ENCODE data around the gene SNX12. TPM values are rescaled to one million over a fixed set of nuclear protein-coding genes. Genes with fewer than 3 reads are reported as not detected.
"Not testable (repeated sequence)": the region's sequence is repeated elsewhere in the genome, so short reads cannot be mapped to it uniquely, and the experiment has no call there.

The SNX12 gene
- total RNA-seq, 1 donor from 2014 or later = 80.9 TPM

DNA sequence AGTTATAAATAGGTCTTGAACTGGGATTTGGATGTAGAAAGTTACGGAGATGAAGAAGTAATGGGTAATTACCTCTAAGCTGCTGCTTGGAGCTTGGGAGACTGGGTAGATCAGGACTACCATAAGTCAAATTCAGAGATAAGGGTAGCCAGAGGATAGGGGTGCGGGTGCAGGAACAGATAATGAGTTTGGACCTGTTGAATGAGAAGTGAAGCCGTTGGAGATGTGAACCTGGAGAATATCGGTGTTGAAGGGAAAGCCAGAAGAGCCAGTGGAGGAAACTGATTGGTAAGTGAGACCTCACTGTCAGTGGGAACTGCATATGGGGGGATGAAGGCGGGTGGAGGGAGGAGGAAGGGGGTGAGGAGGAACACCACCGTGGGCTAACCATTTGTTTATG, 26.9 kb upstream of the SNX12 start:
- no peak for DNase-seq (ENCODE audit: low read depth)

DNA sequence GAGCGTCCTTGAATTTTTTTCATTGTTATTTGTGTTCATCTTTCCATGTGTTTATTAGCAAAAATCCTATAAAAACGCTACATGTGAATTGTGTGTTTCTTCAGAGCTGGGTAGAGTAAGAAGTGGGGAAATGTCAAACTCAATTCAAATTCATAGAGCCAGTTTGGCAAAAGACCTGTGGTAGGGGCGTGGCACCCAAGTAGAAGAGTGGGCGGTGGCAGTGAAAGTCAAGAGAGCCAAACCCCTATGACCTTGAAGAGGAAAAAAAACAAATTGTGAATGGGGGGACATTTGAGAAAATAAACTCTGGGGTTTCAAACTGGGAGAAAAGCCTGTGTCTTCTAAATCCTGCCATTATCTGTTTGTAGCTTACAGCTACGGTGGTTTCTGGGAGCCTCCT, 23.1 kb upstream of the SNX12 start:
- DNase-seq (ENCODE audit: low read depth) = no peak

DNA sequence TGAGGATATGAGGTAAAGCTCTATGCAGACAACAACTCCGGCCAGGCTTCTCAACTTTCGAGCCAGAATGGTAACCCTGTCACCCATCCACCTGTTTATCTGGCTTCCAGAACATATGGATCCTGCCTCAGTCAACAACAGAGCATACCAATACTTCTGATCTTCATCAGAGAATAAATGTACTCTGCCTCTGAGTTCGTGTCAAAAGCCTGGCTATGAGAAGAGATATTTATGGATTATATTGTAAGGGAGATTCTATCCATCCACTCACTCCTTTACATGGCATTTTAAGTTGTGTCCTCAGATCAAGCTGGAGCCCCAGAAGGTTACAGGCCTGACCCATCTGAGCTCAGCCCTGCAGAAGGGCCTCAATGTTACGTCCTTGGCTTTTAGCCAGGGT, 17.8 kb upstream of the SNX12 start:
- no peak for DNase-seq (ENCODE audit: low read depth)

DNA sequence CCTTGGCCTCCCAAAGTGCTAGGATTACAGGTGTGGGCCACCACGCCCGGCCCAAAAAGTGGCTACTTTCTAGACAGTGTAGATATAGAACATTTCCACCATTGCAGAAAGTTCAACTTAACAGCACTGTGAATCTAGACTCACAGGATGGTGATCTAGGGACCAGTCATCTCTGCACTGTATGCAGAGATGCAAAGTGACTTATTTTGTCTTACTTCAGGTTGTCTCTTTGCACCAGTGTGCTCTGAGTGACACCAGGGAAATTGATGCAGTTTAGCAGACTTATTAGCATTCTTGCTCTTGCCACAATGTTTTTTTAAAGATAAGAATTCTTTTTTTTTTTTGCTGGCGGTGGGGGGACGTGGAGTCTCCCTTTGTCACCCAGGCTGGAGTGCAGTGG, 14.7 kb upstream of the SNX12 start:
- no peak for DNase-seq (ENCODE audit: low read depth)

DNA sequence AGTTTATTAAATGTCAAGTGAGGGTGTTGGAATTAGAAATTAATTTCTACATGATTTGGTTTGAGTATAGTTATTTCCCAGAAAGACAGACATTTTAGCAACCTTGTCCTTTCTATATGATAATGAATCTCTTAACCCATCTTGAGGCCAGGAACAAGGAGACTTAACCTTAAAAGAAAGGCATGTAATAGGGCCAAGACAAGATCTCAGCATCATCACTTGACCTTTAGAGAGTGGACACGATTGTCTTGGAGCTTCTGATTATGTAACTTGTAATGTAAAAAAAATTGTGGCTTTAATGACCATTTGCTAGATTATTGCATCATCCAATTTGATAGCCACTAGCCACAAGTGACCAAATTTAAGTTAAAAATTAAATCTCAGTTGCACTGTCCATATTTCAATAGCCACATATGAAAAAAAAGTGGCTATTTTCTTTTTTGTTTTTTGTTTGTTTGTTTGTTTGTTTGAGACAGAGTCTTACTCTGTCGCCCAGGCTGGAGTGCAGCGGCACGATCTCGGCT, 14.1 kb upstream of the SNX12 start:
- DNase-seq (ENCODE audit: low read depth) = no peak

DNA sequence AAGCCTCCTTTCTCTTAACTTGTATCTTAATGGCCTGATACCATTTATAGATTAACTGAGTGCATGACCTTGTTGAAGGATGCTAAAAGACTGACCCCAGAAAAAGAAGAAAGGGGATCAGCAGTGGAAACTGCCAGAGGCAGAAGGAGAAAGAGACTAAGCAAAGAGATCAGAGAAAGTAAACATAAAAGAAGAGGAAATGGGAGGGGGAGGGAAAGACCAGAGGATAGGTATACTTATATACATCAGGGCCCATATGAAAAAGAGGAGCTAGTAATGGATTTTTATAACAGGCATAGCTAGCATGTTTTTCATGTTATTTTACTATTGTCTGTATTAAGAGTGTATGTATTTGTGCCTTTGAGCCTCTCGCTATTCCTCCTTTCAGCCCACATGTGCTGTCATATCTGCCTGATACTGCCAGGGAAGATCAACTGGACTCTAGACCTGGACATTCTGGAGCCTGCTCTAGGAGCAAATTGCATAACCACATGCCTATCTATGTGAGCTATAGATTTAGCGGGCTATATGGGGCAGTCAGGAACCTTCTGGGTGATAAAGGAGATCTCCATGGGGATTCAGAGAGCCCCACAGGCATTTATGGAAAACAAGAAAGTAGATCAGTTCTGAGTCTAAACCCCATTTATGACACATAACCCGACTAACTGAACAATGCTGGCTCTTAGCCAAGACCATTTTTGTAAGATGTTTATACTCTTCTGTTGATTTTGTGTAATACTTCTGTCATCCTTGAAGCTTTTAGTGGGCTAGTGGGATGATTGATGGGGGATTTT, 13.4 kb upstream of the SNX12 start:
- no peak for DNase-seq (ENCODE audit: low read depth)

DNA sequence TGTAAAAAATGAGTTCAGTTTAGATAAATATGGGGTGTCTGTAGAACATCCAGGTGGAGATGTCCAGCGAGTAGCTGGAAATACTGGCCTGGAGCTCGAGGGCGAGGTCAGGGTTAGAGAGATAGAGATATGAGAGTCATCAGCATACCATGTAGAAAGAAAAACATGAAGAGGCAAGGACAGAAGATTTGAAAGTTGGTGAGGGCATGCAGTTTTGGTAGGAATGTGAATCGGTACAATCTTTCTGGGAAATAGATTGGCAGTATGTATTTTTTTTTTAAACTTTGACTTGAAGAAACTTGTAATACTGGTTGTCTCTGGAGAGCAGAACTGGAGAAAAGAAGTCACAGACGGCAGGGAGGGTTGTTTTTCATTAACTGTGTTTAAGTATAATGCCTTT, 2.4 kb upstream of the SNX12 start:
- no peak for DNase-seq (ENCODE audit: low read depth)

DNA sequence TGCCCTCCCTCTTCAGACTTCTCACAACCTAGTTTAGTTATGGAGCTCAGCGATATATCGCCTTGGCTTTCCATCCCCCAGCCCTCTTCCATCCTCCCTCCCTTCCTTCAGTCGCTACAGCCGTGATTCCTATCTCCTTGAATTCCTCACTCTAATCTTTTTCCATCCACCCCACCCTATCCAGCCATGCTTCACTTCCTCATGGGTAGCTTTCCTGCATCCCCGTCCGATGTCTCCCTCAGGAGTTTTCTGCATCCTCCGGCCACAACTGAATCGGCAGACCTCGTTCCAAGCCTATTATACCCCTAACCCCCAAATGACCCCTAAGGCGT, 456 bp downstream of the SNX12 start:
- no peak for DNase-seq (ENCODE audit: low read depth)

DNA sequence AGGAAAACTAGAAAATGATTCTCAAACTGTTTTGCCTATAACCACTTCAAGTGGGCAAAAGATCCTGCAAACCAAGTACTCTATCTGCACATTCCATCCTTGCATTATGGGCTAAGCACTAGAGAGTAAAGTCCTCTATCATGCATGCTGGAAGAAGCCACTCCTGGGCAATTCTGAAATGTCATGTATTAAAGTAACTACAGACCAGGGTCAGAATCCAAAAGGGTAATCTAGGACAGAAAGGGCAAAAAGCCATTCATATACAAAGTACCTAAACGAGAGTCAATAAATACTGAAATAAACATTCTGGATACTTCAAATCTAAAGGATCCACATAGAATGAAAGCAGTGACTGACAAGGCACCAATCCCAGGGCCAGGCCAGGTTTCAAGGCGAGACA, 1.0 kb downstream of the SNX12 start:
- DNase-seq (ENCODE audit: low read depth) = no peak

DNA sequence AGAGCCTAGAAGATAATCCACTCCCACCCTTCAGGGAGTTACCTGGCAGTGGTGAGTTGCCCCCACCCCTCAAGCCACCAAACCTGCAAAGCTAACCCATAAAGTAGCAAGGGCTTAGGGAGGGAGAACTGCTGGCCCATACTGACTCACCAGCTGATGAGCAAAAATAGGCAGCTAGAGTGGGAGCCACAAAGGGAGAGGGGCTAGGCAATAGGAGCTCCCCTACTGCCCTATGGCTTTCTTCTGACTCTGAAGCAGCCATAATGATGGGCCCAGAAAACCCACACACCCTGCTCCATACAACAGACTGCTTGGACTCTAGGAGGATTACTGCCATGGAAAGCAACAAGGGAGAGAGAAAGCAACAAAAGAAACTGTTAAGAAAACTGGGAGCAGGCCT, 8.0 kb downstream of the SNX12 start:
- DNase-seq (ENCODE audit: low read depth) = no peak

DNA sequence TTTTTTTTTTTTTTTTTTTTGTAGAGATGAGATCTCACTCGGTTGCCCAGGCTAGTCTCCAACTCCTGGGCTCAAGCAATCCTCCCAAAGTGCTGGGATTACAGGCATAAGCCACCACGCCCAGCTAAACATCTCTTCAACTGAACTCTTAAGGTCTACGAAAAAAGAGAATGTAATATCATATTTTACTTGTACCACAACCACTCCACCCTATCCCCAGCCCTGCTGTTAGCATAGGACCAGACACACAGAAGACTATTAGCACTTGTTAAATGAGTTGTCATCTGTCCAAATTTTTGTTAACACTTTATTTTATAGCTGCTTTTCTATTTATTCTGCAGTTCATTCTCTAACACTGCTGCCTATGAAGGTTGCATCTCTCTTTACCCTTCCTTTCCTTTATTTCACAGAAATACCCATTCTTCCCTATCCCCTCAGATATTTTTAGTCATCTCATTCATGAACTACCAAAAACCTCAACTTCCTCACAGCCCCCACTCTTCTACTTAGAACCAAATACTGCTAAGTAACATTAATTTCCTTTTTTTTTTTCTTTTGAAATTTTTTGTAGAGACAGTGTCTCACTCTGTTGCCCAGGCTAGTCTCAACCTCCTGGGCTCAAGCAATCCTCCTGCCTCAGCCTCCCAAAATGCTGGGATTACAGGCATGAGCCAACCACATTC, 10.1 kb downstream of the SNX12 start:
- DNase-seq (ENCODE audit: low read depth) = no peak

DNA sequence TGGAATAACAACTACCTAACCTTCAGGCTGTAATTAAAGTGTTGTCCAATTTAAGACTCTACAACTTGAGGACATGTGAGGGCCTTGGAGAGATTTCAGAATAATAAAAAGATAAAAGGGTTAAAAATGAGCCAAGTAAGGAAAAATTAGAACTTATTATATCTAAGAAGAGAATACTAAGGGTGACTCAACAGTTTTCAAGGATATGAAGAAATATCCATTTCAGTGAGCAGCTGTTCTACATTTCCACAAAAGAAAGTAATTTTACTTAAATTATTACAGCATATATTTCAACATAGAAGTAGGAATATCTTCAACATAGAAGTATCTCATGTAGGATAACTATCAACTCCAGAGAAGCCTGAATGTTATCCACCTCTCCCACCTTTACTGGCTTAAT, 11.3 kb downstream of the SNX12 start:
- DNase-seq (ENCODE audit: low read depth) = peak; percentile 12

DNA sequence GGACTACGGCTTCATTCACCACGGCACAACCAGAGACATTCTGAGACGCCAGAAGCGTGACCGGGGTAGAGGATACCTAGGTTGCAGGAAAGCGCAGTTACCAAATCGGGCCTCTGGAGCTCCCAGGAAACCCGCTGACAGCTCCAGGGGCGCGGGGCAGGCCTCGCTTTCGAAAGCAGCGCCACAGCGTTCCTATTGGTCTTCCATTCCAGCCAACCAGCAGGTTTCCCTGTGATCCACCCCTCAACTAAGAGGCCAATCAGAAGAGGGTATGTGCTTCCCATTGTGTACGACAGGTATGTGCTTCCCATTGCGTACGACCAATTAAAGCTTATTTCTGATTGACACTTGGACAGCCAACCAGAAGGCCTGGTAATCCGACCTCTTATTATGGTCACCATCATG, 14.9 kb downstream of the SNX12 start:
- DNase-seq (ENCODE audit: low read depth) = no peak

DNA sequence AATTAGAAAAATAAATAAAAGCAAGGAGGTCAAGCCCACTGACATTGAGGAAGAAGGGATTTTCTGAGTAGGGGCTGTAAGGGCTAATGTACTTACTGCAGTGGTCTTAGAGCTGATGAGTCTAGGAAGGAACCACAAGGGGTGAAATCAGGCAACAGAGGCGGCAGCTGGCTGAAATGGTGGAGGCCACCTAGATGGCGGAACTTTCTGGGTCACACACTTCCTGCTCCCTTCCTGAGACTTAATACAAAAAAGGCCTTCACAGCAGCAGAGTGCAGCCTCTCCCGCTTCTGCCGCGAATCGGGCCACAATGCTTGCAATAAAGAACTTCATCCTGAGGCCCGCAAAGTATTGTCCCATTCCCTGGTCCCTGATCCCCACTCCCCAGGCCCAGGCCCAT, 15.4 kb downstream of the SNX12 start:
- no peak for DNase-seq (ENCODE audit: low read depth)

DNA sequence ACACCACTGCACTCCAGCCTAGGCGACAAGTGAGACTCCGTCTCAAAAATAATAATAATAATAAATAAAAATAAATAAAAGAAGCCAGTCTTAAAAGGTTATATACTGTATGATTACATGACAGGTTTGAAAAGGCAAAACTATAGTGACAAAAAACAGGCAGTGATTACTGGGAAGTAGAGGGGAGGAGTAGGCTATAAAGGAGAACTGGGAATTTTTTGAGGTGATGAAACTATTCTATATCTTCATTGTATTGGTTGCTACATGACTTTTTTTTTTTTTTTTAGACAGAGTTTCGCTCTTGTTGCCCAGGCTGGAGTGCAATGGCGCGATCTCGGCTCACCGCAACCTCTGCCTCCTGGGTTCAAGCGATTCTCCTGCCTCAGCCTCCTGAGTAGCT, 20.2 kb downstream of the SNX12 start:
- DNase-seq (ENCODE audit: low read depth) = not testable (repeated sequence)

DNA sequence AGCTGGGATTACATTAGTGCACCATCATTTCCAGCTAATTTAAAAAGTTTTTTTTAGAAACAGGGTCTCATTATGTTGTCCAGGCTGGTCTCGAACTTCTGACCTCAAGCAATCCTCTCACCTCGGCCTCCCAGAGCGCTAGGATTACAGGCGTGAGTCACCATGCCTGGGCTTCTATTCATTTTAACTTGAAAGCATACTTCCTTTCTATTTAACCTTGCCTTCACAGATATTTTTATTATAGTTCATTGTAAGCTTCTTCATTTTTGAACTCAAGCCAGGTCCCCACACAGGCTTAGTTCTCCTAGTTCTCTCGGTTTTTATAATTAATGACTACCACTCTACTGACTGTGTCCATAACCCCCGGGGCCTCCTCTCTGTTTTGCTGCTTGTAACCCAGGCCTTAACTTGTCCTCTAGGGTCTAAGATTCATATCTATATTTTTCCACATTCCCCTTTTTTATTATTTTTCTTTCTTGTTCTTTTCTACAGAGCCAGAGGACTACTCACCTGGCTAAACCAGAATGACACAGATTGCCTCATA, 50.7 kb downstream of the SNX12 start:
- no peak for DNase-seq (ENCODE audit: low read depth)

Other genes with a start within 250 kb of the SNX12 start
- not detected in 2 replicates for gene TEX11, start 159.6 kb downstream of the SNX12 start, total RNA-seq
- not detected in 2 replicates for gene SLC7A3, start 137.2 kb downstream of the SNX12 start, total RNA-seq
- gene FOXO4, start 27.5 kb upstream of the SNX12 start, total RNA-seq = 18.1 and 20.7 TPM in 2 replicates
- 4.6 TPM in 1 of 2 replicates, not detected in the other for gene CXorf65, start 38.4 kb upstream of the SNX12 start, total RNA-seq
- 3.4 and 12.2 TPM in 2 replicates for gene IL2RG, start 43.2 kb upstream of the SNX12 start, total RNA-seq
- 15.6 and 21.3 TPM in 2 replicates for gene MED12, start 50.3 kb upstream of the SNX12 start, total RNA-seq
- 0.16 and 0.24 TPM in 2 replicates for gene NLGN3, start 76.5 kb upstream of the SNX12 start, total RNA-seq
- not detected in 2 replicates for gene GJB1, start 154.9 kb upstream of the SNX12 start, total RNA-seq
- 21.4 and 22.7 TPM in 2 replicates for gene ZMYM3, start 185.8 kb upstream of the SNX12 start, total RNA-seq
- gene NONO, start 215.3 kb upstream of the SNX12 start, total RNA-seq = 373 and 376 TPM in 2 replicates
- gene ITGB1BP2, start 233.4 kb upstream of the SNX12 start, total RNA-seq = 109 and 135 TPM in 2 replicates